ENCODE data around the gene ERC1.

The ERC1 gene

GRCh38 chr12:1544996-1545700 is 554.1 kb downstream of the ERC1 start:
- peak overlapping the region; percentile 65 for H3K9ac ChIP-seq (ENCODE audit: low read length)
- no peak overlapping the region for H2BK120ac ChIP-seq (ENCODE audit: low read depth, low read length)
- H2AK5ac ChIP-seq (ENCODE audit: low read length, severe bottlenecking): no peak overlapping the region
- peaks cover 3% of the 10 kb centered on the region for H3K79me1 ChIP-seq (replicated peaks; ENCODE audit: low read length, poor library complexity, severe bottlenecking)
- no peak overlapping the region for H3K27ac ChIP-seq (ENCODE audit: low read length, poor library complexity, severe bottlenecking)
- H3K4me3 ChIP-seq (ENCODE audit: insufficient read depth in 1 of 2, low read depth in 1 of 2, low read length in 2 of 2): peak overlapping the region in 1 of 2 experiments; percentile 57
- H3K14ac ChIP-seq (ENCODE audit: low read length in 2 of 2): no peak overlapping the region
- no peak overlapping the region for H2BK15ac ChIP-seq (ENCODE audit: low read depth, poor library complexity, severe bottlenecking)
- H3K23ac ChIP-seq (ENCODE audit: low read length in 2 of 2): no peak overlapping the region
- no peak overlapping the region for H2BK12ac ChIP-seq (ENCODE audit: low read length in 2 of 2)
- no peak overlapping the region for H4K8ac ChIP-seq (ENCODE audit: low read length)
- H4K91ac ChIP-seq (ENCODE audit: low read length): no peak overlapping the region
- peak; percentile 22 for DNase-seq
- no peak overlapping the region for H2AFZ ChIP-seq (ENCODE audit: low read depth, low read length)
- no peak overlapping the region for H3K18ac ChIP-seq (ENCODE audit: low read depth in 1 of 2, low read length in 2 of 2)
- no peak overlapping the region for H3K4me2 ChIP-seq (ENCODE audit: low read length, poor library complexity, severe bottlenecking)
- peaks cover 10 to 18% of the 10 kb centered on the region in 2 experiments for H3K36me3 ChIP-seq (ENCODE audit: control insufficient read depth in 1 of 2, insufficient read depth in 2 of 2, low read depth in 1 of 2, low read length in 2 of 2)
- H3K4me1 ChIP-seq (ENCODE audit: control insufficient read depth, insufficient read depth, low read depth, low read length): peaks cover 4% of the 10 kb centered on the region
- no peak overlapping the region for H3K4ac ChIP-seq (ENCODE audit: low read depth in 1 of 2, low read length in 2 of 2)
- 87% methylated on average over 5 of the region's 7 CpGs for WGBS
- H3K27me3 ChIP-seq (ENCODE audit: control insufficient read depth in 1 of 2, insufficient read depth in 1 of 2, low read length in 2 of 2): no peaks in the 10 kb centered on the region
- no peak overlapping the region for H2BK5ac ChIP-seq (ENCODE audit: low read depth, low read length, poor library complexity, severe bottlenecking)
- H3K9me3 ChIP-seq (ENCODE audit: control insufficient read depth, low read length): no peaks in the 10 kb centered on the region

Measured in mesenchymal stem cell (in vitro differentiated cells and primary cell).